HG03066 (cell line): ENCODE results near the gene SLIT3.

ENCODE experiments used
- ATAC-seq: cut with Tn5 transposase; IDR thresholded peaks from one replicate; pipeline ENCODE4 v1.9.1; 2021; ENCODE audit warnings: low read depth; ENCODE audit not compliant: unreplicated experiment

Gene SLIT3

DNA sequence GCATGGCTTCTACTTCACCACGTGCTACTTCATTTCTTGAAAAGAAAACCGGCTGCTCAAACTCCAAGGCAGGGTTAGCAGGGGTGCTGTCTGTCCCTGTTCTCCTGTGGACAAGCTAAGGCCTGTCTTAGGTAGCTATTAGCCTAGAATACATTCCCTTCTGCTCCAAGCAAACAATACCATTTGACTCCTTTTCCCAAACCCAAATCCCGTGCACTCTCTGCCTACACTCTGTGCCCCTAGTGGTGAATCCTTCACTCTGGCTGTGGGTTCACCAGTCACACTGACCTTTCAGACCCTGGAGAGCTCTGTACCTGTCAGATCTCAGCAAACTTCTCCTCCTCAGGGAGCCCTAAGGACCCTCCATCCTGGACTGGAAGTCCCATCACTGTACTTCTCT, 211.6 kb downstream of the SLIT3 start:
- no peak for ATAC-seq

GRCh38 chr5:169088028-169088725, 212.8 kb downstream of the SLIT3 start:
- no peak for ATAC-seq

DNA sequence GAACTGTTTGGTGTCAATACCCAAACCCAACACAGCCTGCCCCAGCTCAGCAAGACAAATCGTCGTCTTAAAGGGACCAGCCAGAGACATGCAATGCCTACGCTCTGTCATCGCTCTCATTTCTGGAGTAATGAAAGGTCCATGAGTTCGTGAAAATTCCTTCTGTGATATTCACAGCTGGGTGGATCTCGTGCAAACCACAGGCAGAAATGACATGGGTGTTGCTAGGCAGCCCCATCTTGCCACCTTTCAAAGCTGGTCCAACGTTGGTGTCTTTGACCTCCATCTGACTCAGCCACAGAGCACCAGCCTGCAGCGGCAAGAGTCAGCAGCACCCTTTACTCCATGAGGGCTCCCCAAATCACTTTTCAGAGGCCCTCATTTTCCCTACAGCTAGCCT, 215.3 kb downstream of the SLIT3 start:
- no peak for ATAC-seq

DNA sequence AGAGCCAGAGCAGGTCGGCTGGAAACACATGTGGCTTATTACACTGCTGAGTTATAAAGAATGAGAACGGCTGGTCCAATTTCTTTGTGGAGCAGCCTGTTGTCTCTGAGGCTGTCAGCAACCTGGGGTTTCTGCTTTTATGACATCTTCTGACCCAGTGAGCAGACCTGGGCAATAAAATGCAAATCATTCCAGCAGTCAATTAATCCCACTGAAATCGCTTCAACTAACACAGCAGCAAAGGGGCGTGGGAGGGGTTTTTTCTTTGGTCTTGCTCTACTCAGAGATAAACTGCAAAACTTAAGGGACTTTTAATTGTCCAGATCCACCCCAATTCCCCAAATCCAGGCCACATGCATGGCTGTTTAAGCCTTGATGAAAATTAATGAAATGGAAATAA, 215.7 kb downstream of the SLIT3 start:
- ATAC-seq, result no peak

DNA sequence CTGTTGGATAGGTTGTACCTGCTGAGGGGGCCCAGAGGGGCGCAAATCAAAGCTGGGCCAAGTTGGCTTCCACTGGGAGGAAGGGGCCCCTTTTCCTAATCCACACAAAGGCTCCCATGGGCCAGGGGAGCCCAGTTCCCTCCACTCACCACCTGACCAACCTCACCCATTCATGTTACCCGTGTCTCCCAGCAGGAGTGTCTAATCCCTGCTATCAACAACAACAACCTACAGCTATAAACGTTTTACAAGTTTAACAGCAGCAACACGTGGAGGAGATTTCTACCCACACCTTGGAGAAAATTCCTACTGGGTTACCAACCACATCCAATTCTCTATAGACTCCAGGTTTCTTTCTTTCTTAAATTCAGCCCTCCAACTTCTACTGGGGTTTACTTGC, 216.2 kb downstream of the SLIT3 start:
- ATAC-seq, result no peak

DNA sequence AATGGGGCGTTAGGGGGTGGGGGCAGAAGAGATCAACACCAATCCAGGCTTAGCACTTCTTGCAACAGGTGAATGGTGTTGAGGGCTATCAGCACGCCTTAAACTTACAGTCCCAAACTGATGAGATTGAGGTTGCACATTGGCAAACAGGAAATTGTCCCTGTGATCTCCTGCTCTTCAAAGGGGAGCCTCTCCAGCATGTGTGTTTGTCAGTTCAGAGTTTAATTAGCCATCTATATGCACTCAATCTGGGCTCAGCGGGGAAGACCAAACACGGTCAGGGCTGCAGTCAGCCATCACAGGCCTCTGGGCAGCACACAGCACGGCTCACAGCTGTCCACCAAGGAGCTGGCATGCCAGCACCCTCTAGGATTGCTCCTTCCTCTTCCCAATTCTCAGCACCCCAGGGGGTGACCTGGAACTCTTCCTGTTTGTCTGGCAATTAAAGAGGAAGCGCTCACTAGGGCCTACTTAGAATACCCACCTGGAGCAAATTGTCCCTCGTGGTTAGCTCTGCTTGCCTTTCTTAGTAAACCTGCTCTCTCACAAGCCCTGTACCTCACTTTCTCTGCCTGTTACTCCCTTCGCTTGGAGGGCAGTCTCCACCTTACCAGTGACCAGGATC, 217.4 kb downstream of the SLIT3 start:
- ATAC-seq, result no peak

DNA sequence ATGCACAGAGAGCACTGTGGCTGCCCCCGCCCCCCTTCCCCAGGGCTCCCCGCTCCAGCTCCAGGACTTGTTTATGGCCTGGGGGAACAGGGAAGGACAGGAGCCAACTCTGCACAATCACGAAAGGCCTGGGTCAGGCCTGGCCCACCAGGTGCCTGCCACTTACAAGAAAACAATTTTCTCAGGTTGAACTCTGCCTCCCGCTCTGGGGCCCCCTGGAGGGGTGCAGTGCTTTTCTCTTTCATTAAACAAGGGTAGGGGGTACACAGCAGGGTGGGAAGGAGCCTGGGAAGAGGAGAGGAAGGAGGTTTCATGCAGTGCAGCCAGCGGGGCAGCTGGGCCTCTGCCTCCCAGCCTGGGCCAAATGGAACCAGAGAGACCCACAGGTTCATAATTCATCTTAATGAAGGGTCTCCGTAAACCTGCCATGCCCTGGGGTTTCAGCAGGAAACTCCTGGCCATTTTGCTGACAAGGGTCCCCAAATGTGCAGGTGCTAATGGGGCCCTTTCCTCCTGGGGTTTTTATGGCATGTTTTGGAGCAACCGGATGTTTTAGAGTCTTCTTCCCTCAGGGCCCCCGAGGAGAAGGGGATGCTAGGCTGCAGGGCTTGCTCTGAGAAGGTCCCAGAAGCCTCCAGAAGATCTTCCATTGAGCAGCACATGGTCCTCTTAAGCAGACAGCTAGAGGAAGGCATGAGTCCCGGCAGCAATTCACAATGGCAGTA, 219.8 kb downstream of the SLIT3 start:
- ATAC-seq, result no peak

DNA sequence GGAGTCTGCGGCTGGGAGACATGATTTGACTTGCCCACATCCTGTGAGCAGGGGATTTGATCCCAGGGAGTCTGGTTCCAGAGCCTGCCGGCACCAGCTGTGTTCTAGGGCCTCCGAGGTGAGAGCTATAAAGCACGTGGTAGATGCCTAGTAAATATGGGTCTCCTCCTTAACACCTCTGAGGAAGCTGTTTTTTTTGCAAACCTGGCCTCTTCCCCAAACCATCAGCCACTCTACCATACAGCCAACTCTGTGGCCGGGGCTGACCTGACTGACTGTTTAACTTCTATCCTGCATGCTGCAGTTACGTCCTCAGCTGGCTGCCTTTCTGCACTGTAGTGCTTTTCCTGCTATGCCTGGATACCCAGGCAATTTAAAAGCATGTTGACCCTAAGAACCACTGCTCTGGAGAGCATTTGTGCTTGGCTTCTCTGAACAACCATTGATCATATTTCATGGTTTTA, 220.5 kb downstream of the SLIT3 start:
- ATAC-seq, result no peak

GRCh38 chr5:169079697-169080096, 221.2 kb downstream of the SLIT3 start:
- ATAC-seq, result no peak

GRCh38 chr5:169074839-169075238, 226.1 kb downstream of the SLIT3 start:
- no peak for ATAC-seq

GRCh38 chr5:169072233-169072632, 228.7 kb downstream of the SLIT3 start:
- no peak for ATAC-seq

DNA sequence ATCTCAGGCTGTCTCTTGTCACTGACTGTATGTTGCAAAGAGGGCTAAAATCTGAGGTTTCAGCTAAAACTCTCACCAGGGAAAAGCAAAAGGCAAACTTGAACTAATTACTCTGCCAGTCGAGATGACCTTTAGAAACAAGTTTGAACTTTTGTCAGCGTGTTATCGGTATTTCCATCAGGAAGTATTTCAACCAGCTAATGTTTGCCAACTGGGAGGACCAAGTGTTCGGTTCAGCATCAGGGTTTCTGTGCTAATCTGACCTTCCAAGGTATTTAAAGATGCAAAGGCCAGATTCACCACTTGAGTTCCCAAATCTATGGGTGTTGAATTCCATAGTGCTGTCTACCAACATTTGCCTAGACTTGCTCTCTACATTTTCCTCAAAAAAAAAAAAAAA, 230.5 kb downstream of the SLIT3 start:
- ATAC-seq, result no peak

GRCh38 chr5:169067751-169068173, 233.2 kb downstream of the SLIT3 start:
- ATAC-seq, result no peak

GRCh38 chr5:169065400-169065799, 235.5 kb downstream of the SLIT3 start:
- ATAC-seq, result no peak

DNA sequence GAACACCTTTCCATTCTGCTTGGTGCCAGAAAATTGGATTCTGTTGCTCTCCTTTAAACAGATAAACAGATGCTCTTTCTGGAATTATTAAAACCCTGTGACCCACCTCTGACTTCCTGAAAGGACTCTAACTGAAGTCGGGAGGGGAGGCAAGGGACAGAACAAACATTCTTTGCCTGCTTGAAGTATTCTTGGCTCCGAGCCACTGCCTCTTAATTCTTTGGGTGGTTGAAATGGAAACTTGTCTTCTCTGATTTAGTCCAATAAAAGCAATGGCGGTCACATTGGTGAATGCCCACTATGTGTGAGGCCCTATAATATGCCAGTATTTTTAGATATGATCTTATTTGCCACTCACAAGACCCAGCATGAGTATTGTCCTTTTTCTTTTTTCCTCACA, 236.8 kb downstream of the SLIT3 start:
- no peak for ATAC-seq

GRCh38 chr5:169063316-169063953, 237.5 kb downstream of the SLIT3 start:
- no peak for ATAC-seq

DNA sequence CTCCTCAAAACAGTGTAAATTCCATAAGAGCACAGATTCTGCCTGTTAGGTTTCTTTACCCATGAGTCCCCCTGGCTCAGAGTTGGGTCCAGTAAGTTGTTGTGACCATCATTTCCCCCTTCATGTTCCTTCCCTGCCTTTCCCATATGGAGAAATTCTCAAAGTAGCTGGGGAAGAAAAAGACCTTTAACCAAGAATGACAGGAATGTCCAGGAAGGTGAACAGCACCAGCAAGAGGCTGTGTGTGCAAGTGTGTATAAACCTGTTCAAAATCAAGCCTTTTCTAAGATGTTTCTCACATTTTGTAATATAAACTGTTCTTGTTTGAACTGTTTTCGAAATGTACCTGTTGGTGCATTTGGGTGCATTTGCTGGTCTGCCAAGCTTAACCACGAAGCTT, 238.2 kb downstream of the SLIT3 start:
- ATAC-seq, result no peak

- no peak for ATAC-seq
Measured at GRCh38 chr5:169054506-169054905, 246.4 kb downstream of the SLIT3 start.

- ATAC-seq, result no peak
Measured at GRCh38 chr5:169052207-169052606, 248.7 kb downstream of the SLIT3 start.

- ATAC-seq, result no peak
Measured at GRCh38 chr5:169051351-169051750, 249.6 kb downstream of the SLIT3 start.

DNA sequence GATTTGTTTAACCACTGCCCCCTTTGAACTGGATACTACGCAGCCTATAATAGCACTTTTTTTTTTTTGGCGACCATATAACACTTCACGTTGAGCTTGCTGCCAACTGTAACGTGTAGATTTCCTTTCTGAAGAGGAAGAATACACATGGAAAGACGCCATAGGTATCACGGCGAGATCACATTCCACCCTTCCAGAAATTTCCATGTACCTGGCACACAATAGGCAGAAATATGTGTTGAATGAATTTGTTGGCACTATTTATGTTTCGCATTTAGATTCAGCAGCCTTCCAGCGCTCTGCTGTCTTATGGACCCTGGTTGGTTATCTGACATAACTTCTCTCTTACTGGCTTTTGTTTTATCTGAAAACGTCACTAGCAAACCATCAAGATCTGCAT, 250.3 kb downstream of the SLIT3 start:
- no peak for ATAC-seq
